ENCODE results near the gene KIF22.
"Not testable (repeated sequence)": the region's sequence is repeated elsewhere in the genome, so short reads cannot be mapped to it uniquely, and the experiment has no call there.

Gene KIF22

DNA sequence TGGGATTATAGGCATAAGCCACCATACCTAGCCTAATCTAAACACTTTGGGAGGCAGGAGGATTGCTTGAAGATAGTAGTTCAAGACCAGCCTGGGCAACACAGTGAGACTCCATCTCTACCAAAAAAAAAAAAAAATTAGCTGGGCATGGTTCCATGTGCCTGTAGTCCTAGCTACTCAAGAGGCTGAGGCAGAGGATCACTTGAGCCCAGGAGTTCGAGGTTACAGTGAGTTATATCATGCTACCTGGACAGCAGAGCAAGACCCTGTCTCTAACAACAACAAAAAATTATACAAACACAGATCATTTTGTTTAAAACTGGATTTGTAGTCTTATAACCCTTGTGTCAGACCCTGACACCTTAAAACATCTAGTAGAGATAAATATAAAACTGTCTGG lies 37.0 kb upstream of the KIF22 start:
- Histone ChIP-seq H3K36me3 (ENCODE audit: low read length) (no peaks in the 10 kb centered on the region), H3K79me2 (ENCODE audit: insufficient read depth, low read length) (no peaks in the 10 kb centered on the region), H4K20me1 (ENCODE audit: low read depth, low read length) (no peaks in the 10 kb centered on the region), H2AFZ (ENCODE audit: low read depth, low read length, severe bottlenecking) (no peak overlapping the region), H3K9me3 (ENCODE audit: insufficient read depth, low read length) (no peaks in the 10 kb centered on the region), H3K4me2 (ENCODE audit: low read depth, low read length, poor library complexity, severe bottlenecking) (no peak overlapping the region), H3F3A (ENCODE audit: insufficient read depth) (no peaks in the 10 kb centered on the region), H3K9me2 (replicated peaks; ENCODE audit: insufficient read depth, low read length) (no peaks in the 10 kb centered on the region), H3K9ac (ENCODE audit: low read length) (no peak overlapping the region), H3K27ac (ENCODE audit: low read depth, low read length) (no peak overlapping the region), H3K27me3 (ENCODE audit: low read length) (no peaks in the 10 kb centered on the region), H3K4me3 (ENCODE audit: insufficient read depth, low read length, poor library complexity, severe bottlenecking) (no peak overlapping the region)
- TF ChIP-seq, protein P1, sequence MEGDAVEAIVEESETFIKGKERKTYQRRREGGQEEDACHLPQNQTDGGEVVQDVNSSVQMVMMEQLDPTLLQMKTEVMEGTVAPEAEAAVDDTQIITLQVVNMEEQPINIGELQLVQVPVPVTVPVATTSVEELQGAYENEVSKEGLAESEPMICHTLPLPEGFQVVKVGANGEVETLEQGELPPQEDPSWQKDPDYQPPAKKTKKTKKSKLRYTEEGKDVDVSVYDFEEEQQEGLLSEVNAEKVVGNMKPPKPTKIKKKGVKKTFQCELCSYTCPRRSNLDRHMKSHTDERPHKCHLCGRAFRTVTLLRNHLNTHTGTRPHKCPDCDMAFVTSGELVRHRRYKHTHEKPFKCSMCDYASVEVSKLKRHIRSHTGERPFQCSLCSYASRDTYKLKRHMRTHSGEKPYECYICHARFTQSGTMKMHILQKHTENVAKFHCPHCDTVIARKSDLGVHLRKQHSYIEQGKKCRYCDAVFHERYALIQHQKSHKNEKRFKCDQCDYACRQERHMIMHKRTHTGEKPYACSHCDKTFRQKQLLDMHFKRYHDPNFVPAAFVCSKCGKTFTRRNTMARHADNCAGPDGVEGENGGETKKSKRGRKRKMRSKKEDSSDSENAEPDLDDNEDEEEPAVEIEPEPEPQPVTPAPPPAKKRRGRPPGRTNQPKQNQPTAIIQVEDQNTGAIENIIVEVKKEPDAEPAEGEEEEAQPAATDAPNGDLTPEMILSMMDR (IDR thresholded peaks at IDR 0.05; ENCODE audit: insufficient read depth, low read length, poor library complexity, severe bottlenecking) = no peak
- TF ChIP-seq EZH2phosphoT487 (conservative IDR thresholded peaks at IDR 0.05; ENCODE audit: low read length) = no peak

DNA sequence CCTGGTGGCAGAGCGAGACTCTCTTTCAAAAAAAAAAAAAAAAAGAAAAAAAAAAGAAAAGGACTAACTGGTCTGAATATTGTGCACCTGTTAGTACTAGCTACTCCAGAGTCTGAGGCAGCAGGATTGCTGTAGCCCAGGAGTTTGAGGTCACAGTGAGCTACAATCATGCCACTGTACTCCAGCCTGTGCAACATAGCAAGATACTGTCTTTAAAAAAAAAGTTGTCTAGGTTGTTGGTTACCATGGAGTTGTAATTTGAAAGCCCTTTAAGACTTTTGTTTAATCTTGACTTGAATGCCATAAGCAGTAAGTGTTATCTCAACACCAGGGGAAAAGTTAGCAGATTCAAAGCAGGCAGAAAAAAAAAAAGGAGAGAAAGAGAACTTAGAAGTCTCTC lies 33.9 kb upstream of the KIF22 start:
- Histone ChIP-seq H3K9me2 (replicated peaks; ENCODE audit: insufficient read depth, low read length) (no peaks in the 10 kb centered on the region), H3K9ac (ENCODE audit: low read length) (no peak overlapping the region), H3K4me3 (ENCODE audit: insufficient read depth, low read length, poor library complexity, severe bottlenecking) (no peak overlapping the region), H2AFZ (ENCODE audit: low read depth, low read length, severe bottlenecking) (no peak overlapping the region), H3K27me3 (ENCODE audit: low read length) (no peaks in the 10 kb centered on the region), H3K4me2 (ENCODE audit: low read depth, low read length, poor library complexity, severe bottlenecking) (no peak overlapping the region), H3K9me3 (ENCODE audit: insufficient read depth, low read length) (no peaks in the 10 kb centered on the region), H3K27ac (ENCODE audit: low read depth, low read length) (no peak overlapping the region), H3K36me3 (ENCODE audit: low read length) (no peaks in the 10 kb centered on the region), H3K79me2 (ENCODE audit: insufficient read depth, low read length) (no peaks in the 10 kb centered on the region), H4K20me1 (ENCODE audit: low read depth, low read length) (no peaks in the 10 kb centered on the region), H3F3A (ENCODE audit: insufficient read depth) (no peaks in the 10 kb centered on the region)
- TF ChIP-seq, protein P1 (IDR thresholded peaks at IDR 0.05; ENCODE audit: insufficient read depth, low read length, poor library complexity, severe bottlenecking) = no peak
- TF ChIP-seq EZH2phosphoT487 (conservative IDR thresholded peaks at IDR 0.05; ENCODE audit: low read length) = no peak

DNA sequence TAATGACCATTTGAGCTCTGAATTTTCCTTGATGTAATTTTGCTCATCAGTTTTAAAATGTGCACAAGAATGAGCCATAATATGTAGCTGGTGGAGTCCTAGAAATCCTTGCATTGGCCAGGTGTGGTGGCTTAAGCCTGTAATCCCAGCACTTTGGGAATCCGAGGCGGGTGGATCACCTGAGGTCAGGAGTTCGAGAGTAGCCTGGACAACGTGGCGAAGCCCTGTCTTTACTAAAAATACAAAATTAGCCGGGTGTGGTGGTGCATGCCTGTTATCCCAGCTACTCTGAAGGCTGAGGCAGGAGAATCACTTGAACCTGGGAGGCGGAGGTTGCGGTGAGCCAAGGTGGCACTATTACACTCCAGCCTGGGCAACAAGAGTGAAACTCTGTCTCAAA lies 33.5 kb upstream of the KIF22 start:
- H3K36me3 ChIP-seq (ENCODE audit: low read length); H3K79me2 ChIP-seq (ENCODE audit: insufficient read depth, low read length); H4K20me1 ChIP-seq (ENCODE audit: low read depth, low read length); H2AFZ ChIP-seq (ENCODE audit: low read depth, low read length, severe bottlenecking); H3K27ac ChIP-seq (ENCODE audit: low read depth, low read length); H3F3A ChIP-seq (ENCODE audit: insufficient read depth); H3K4me2 ChIP-seq (ENCODE audit: low read depth, low read length, poor library complexity, severe bottlenecking); H3K4me3 ChIP-seq (ENCODE audit: insufficient read depth, low read length, poor library complexity, severe bottlenecking); H3K27me3 ChIP-seq (ENCODE audit: low read length); H3K9me2 ChIP-seq (replicated peaks; ENCODE audit: insufficient read depth, low read length); H3K9me3 ChIP-seq (ENCODE audit: insufficient read depth, low read length); H3K9ac ChIP-seq (ENCODE audit: low read length): not testable (repeated sequence)

DNA sequence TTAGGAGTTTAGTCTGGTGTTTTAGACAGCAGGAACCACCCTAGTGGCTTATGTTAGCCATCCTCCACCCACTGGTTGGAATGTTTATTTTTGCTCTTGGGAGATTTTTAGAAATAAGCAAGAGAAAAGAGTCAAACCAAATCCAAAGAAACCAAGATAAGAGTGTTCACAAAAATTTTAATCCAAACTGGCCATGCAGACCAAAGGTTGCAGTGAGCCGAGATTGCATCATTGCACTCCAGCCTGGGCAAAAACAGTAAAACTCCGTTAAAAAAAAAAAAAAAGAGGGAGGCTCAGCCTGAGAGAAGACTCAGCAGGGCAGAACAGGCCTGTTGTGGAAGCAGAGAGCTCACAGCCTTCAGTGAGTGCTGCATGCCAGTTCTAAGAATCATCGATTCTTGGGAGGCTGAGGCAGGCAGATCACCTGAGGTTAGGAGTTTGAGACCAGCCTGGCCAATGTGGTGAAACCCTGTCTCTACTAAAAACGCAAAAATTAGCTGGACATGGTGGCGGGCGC lies 32.5 kb upstream of the KIF22 start:
- no peak overlapping the region for H3K27ac ChIP-seq (ENCODE audit: low read depth, low read length)
- no peaks in the 10 kb centered on the region for H3K27me3 ChIP-seq (ENCODE audit: low read length)
- H3K9ac ChIP-seq (ENCODE audit: low read length) = no peak overlapping the region

More for the DNA sequence above, 32.5 kb upstream of the KIF22 start:
- Histone ChIP-seq H3K79me2 (ENCODE audit: insufficient read depth, low read length) (no peaks in the 10 kb centered on the region), H2AFZ (ENCODE audit: low read depth, low read length, severe bottlenecking) (no peak overlapping the region), H3K9me3 (ENCODE audit: insufficient read depth, low read length) (no peaks in the 10 kb centered on the region), H3K4me2 (ENCODE audit: low read depth, low read length, poor library complexity, severe bottlenecking) (no peak overlapping the region), H4K20me1 (ENCODE audit: low read depth, low read length) (no peaks in the 10 kb centered on the region), H3K9me2 (replicated peaks; ENCODE audit: insufficient read depth, low read length) (no peaks in the 10 kb centered on the region), H3K36me3 (ENCODE audit: low read length) (no peaks in the 10 kb centered on the region), H3K4me3 (ENCODE audit: insufficient read depth, low read length, poor library complexity, severe bottlenecking) (no peak overlapping the region), H3F3A (ENCODE audit: insufficient read depth) (no peaks in the 10 kb centered on the region)
- TF ChIP-seq, protein P1 (IDR thresholded peaks at IDR 0.05; ENCODE audit: insufficient read depth, low read length, poor library complexity, severe bottlenecking) = no peak
- no peak for TF ChIP-seq EZH2phosphoT487 (conservative IDR thresholded peaks at IDR 0.05; ENCODE audit: low read length)

Data from SU-DHL-6 (cell line).